ENCODE results near the gene PNRC1.

GRCh38 chr6:89034586-89035251, 45.8 kb upstream of the PNRC1 start:
- TF ChIP-seq, protein P1, sequence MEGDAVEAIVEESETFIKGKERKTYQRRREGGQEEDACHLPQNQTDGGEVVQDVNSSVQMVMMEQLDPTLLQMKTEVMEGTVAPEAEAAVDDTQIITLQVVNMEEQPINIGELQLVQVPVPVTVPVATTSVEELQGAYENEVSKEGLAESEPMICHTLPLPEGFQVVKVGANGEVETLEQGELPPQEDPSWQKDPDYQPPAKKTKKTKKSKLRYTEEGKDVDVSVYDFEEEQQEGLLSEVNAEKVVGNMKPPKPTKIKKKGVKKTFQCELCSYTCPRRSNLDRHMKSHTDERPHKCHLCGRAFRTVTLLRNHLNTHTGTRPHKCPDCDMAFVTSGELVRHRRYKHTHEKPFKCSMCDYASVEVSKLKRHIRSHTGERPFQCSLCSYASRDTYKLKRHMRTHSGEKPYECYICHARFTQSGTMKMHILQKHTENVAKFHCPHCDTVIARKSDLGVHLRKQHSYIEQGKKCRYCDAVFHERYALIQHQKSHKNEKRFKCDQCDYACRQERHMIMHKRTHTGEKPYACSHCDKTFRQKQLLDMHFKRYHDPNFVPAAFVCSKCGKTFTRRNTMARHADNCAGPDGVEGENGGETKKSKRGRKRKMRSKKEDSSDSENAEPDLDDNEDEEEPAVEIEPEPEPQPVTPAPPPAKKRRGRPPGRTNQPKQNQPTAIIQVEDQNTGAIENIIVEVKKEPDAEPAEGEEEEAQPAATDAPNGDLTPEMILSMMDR (IDR thresholded peaks at IDR 0.05), result no peak
- no peak for TF ChIP-seq POLR2A (IDR thresholded peaks at IDR 0.05)
